ENCODE data around the gene DNASE1L1. TPM values are rescaled to one million over a fixed set of nuclear protein-coding genes. Genes with fewer than 3 reads are reported as not detected.

Gene DNASE1L1
- total and polyA plus RNA-seq, 2 of the 13 experiments (the other 11 are each of a cell fraction or from before 2014, with no cell fraction given) = 4.7 to 12.3 TPM

DNA sequence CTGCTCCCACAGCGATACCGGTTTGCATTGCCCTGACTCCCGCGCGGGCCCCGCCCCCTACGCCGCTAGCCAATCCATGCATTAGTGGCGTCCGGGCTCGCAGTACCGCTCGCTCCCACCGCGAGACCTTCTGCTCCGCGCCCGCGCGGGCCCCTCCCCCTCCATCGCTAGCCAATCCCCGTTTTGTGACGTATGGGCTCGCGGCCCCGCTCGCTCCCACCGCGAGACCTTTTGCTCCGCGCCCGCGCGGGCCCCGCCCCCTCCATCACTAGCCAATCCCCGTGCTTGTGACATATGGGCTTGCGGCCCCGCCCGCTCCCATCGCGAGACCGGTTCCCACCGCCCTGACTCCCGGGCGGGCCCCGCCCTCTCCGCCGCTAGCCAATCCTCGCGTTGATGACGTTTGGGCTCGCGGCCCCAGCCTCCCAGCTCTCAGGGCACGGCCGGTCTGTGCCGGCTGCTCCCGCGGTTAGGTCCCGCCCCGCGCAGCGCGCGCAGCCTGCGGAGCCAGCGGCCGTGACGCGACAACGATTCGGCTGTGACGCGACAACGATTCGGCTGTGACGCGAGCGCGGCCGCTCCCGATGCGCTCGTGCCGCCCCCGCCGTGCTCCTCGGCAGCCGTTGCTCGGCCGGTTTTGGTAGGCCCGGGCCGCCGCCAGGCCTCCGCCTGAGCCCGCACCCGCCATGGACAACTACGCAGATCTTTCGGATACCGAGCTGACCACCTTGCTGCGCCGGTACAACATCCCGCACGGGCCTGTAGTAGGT lies 30.1 kb downstream of the DNASE1L1 start, which contains the start of gene EMD (continued):
- TF ChIP-seq TCF12 (IDR thresholded peaks at IDR 0.05) (no peak), TCF12 (CRISPR knock-in tag; IDR thresholded peaks at IDR 0.05) (no peak), ZNF282 (IDR thresholded peaks at IDR 0.05; ENCODE audit: partially characterized antibody) (no peak), ATAD3A (CRISPR knock-in tag; IDR thresholded peaks at IDR 0.05) (no peak), JUN (CRISPR knock-in tag; IDR thresholded peaks at IDR 0.05) (no peak), SPEN (CRISPR knock-in tag; IDR thresholded peaks at IDR 0.05; ENCODE audit: low read depth) (no peak; the same call in none of the 2 replicates), TBP (CRISPR knock-in tag; IDR thresholded peaks at IDR 0.05) (no peak), NPAS2 (CRISPR knock-in tag; IDR thresholded peaks at IDR 0.05; ENCODE audit: borderline replicate concordance) (no peak), ZNF557 (CRISPR knock-in tag; IDR thresholded peaks at IDR 0.05) (no peak), KMT2A (CRISPR knock-in tag; IDR thresholded peaks at IDR 0.05) (no peak), CEBPG (CRISPR knock-in tag; IDR thresholded peaks at IDR 0.05) (no peak), GATAD2A (CRISPR knock-in tag; IDR thresholded peaks at IDR 0.05) (no peak), ZNF367 (CRISPR knock-in tag; IDR thresholded peaks at IDR 0.05; ENCODE audit: borderline replicate concordance) (no peak), CHD2 (IDR thresholded peaks at IDR 0.05; ENCODE audit: low read depth, low read length) (peak; percentile 95), CHD4 (IDR thresholded peaks at IDR 0.05; ENCODE audit: borderline replicate concordance, low read length) (no peak), NFKBIZ (CRISPR knock-in tag; IDR thresholded peaks at IDR 0.05) (no peak), NCOA5 (CRISPR knock-in tag; IDR thresholded peaks at IDR 0.05) (no peak), IRF2 (CRISPR knock-in tag; IDR thresholded peaks at IDR 0.05) (no peak; the same call in 1 of the 2 replicates), ETV6 (CRISPR knock-in tag; conservative IDR thresholded peaks at IDR 0.05) (no peak)
- TF ChIP-seq, protein P1, sequence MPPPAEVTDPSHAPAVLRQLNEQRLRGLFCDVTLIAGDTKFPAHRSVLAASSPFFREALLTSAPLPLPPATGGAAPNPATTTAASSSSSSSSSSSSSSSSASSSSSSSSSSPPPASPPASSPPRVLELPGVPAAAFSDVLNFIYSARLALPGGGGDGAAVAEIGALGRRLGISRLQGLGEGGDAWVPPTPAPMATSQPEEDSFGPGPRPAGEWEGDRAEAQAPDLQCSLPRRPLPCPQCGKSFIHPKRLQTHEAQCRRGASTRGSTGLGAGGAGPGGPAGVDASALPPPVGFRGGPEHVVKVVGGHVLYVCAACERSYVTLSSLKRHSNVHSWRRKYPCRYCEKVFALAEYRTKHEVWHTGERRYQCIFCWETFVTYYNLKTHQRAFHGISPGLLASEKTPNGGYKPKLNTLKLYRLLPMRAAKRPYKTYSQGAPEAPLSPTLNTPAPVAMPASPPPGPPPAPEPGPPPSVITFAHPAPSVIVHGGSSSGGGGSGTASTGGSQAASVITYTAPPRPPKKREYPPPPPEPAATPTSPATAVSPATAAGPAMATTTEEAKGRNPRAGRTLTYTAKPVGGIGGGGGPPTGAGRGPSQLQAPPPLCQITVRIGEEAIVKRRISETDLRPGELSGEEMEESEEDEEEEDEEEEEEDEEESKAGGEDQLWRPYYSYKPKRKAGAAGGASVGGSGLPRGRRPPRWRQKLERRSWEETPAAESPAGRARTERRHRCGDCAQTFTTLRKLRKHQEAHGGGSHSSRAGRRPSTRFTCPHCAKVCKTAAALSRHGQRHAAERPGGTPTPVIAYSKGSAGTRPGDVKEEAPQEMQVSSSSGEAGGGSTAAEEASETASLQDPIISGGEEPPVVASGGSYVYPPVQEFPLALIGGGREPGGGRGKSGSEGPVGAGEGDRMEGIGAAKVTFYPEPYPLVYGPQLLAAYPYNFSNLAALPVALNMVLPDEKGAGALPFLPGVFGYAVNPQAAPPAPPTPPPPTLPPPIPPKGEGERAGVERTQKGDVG (CRISPR knock-in tag; IDR thresholded peaks at IDR 0.05; ENCODE audit: borderline replicate concordance) = no peak
- TF ChIP-seq, protein P2, sequence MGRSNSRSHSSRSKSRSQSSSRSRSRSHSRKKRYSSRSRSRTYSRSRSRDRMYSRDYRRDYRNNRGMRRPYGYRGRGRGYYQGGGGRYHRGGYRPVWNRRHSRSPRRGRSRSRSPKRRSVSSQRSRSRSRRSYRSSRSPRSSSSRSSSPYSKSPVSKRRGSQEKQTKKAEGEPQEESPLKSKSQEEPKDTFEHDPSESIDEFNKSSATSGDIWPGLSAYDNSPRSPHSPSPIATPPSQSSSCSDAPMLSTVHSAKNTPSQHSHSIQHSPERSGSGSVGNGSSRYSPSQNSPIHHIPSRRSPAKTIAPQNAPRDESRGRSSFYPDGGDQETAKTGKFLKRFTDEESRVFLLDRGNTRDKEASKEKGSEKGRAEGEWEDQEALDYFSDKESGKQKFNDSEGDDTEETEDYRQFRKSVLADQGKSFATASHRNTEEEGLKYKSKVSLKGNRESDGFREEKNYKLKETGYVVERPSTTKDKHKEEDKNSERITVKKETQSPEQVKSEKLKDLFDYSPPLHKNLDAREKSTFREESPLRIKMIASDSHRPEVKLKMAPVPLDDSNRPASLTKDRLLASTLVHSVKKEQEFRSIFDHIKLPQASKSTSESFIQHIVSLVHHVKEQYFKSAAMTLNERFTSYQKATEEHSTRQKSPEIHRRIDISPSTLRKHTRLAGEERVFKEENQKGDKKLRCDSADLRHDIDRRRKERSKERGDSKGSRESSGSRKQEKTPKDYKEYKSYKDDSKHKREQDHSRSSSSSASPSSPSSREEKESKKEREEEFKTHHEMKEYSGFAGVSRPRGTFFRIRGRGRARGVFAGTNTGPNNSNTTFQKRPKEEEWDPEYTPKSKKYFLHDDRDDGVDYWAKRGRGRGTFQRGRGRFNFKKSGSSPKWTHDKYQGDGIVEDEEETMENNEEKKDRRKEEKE (IDR thresholded peaks at IDR 0.05) = no peak
- TF ChIP-seq, protein P3, sequence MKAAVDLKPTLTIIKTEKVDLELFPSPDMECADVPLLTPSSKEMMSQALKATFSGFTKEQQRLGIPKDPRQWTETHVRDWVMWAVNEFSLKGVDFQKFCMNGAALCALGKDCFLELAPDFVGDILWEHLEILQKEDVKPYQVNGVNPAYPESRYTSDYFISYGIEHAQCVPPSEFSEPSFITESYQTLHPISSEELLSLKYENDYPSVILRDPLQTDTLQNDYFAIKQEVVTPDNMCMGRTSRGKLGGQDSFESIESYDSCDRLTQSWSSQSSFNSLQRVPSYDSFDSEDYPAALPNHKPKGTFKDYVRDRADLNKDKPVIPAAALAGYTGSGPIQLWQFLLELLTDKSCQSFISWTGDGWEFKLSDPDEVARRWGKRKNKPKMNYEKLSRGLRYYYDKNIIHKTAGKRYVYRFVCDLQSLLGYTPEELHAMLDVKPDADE (CRISPR knock-in tag; IDR thresholded peaks at IDR 0.05) = no peak
- TF ChIP-seq, protein P4, sequence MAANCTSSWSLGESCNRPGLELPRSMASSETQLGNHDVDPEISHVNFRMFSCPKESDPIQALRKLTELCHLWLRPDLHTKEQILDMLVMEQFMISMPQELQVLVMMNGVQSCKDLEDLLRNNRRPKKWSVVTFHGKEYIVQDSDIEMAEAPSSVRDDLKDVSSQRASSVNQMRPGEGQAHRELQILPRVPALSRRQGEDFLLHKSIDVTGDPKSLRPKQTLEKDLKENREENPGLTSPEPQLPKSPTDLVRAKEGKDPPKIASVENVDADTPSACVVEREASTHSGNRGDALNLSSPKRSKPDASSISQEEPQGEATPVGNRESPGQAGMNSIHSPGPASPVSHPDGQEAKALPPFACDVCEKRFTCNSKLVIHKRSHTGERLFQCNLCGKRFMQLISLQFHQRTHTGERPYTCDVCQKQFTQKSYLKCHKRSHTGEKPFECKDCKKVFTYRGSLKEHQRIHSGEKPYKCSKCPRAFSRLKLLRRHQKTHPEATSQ (CRISPR knock-in tag; IDR thresholded peaks at IDR 0.05; ENCODE audit: borderline replicate concordance) = no peak

Measured in HepG2 (cell line).